LNCAP (cell line): ENCODE data around the gene XAB2.

Source experiments
- CTCF ChIP-seq: fragments of 450-650 bp; IDR thresholded peaks from 2 replicates; pipeline ENCODE4 v1.5.1; 2017; ENCODE audit warnings: mild to moderate bottlenecking

The XAB2 gene

GRCh38 chr19:7611541-7612279 lies 17.6 kb downstream of the XAB2 start:
- no peak for TF ChIP-seq CTCF

GRCh38 chr19:7610491-7611240 lies 18.7 kb downstream of the XAB2 start:
- TF ChIP-seq CTCF: no peak

GRCh38 chr19:7607874-7608560 lies 21.3 kb downstream of the XAB2 start:
- TF ChIP-seq CTCF: no peak

- no peak for TF ChIP-seq CTCF
Measured at GRCh38 chr19:7607212-7607873, 22.0 kb downstream of the XAB2 start.

- TF ChIP-seq CTCF: no peak
Measured at GRCh38 chr19:7606289-7606688, 23.1 kb downstream of the XAB2 start.

- TF ChIP-seq CTCF: no peak
Measured at GRCh38 chr19:7605490-7606222, 23.7 kb downstream of the XAB2 start.

GRCh38 chr19:7603919-7604318 lies 25.4 kb downstream of the XAB2 start:
- TF ChIP-seq CTCF: no peak
